GM18867 (cell line): ENCODE results near the gene ERMARD.

Source experiments
- ATAC-seq: cut with Tn5 transposase; IDR thresholded peaks from one replicate; pipeline ENCODE4 v1.9.1; 2021; ENCODE audit warnings: mild to moderate bottlenecking, moderate library complexity; ENCODE audit not compliant: unreplicated experiment

Gene ERMARD

DNA sequence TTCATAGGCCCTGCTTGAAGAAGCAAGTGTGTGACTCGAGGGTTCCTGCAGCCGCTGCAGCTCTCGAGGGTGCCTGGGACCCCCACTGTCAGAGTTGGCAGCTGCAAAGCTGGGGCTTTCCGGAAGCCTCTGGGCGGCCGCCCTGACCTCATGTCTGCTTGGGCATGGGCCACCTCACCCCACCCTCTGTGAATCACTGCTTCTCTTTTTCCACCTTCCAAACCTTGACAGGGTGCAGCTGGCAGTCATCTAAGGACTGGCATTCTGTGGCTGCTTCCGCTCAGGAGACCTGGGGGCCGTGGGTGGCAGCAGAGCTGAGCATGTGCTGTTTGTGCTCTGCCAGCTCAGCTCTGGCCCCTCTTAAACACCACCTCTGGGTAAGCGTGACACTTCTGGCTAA lies 32.0 kb downstream of the ERMARD start:
- ATAC-seq = no peak

DNA sequence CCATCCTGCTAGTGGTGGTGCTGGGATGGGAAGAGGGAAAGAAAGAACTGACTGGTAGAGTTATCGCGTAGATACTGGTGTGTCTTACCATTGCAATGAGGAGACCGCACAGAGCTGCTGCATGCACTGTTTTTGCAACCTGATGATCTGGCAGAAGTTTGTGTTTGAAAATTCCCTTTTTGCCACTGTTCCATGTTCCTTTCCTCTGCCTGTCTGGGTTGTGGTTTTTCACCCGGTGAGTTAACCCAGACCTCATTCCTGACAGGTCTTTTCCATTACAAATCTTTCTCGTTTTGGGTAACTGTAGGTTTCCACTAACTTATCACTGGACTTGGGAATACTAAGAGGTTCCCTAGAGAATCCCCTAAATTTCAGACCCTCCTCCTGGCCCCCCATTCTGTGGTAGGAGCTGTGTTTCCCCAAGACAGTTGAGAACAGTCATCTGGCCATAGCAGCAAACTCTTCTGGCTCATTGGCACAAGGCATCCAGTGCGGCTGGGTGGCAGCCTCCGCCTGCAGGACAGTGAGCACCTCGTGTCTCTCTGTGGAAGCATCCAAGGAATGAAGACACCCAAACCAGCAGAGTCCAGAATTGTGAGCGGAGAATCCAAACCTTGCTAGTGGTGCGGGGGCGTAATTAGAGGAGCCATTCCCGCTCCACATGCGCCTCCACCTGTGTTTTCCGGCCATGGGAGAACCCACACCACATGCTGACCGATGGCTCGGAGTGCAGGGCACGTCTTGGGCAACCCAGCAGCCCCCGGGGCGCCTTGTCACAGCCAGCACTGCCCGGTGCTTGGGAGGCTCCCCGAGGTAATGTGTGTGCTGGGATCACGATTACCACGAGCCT lies 32.8 kb downstream of the ERMARD start:
- no peak for ATAC-seq

DNA sequence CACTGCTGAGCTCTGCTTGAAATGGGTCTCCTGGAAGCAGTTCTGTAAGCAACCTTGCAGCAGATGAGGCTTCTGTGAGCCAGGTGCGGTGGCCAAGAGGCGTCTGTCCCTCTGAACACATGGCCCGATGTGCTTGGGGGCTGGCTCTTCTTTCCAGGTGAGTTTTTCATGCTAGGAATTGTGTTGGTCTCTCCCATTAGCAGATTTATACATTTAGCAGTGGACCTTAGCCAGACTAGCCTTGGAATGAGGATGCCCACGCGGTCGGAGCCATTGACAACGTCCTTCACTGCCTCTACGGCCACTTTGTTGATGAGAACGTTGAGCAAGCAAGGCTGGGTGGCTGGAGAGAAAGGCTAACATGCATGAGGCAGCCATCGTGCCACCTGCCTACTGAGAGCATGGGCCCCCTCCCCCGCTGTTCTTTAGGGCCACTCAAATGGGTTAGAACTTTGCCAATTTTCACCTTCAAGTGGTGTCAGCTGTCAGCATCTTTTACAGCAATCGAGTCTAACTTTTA lies 33.5 kb downstream of the ERMARD start:
- no peak for ATAC-seq

DNA sequence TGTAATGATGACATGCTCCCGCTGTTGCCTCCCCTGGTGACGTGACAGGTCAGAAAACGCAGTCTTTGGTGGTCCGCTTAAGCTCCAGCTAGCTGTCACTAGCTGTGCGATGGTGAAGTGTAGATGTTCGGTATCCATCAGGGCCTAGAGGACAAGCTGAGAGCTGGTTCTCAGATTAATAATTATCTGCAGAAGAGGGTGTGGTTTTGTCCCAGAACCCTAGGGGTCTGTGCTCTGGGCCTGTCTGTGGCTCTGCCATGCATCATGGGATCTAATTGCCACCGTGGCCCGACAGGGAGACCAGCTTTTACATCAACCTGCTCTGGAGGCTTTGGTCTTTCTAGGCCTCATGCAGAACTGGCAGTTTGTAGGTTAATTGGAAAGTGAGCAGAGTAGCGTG lies 34.1 kb downstream of the ERMARD start:
- ATAC-seq = no peak

DNA sequence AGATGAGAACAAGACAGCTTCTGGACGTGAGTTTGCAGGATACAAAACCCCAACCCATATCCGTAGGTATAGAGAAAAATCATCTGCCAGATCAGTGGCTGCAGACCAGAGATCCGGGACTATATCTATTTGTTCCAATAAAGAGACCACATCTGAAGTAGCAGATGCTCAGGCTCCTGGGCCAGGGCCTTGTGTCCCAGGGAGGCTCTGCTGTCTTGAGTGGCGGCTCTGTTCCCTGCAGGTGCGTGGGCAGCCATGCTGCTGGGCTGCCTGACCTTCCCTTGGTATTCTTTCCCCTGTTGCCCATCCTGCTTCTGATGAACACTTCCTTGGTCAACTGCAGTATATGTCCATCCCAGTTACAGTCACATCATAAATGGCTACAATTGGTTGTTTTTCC lies 34.9 kb downstream of the ERMARD start:
- ATAC-seq = no peak

DNA sequence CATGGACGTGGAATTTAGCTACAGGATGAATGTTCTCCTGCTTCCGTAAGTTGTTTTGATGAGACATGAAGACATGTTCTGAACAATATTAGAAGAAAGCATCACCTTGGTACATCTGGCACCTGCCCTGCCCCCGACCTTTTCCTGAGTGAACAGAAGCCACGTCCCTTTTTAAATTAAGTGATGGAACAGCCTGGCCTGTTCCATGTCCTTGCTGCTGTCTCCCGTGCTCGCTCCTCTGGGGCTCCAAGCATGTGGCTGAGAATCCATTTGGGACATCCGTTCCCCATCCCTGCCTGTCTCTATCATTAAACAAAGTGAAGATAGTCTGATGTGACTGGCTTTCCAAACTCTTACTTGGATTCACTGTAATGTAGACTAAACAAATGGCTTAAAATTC lies 36.4 kb downstream of the ERMARD start:
- ATAC-seq = no peak

DNA sequence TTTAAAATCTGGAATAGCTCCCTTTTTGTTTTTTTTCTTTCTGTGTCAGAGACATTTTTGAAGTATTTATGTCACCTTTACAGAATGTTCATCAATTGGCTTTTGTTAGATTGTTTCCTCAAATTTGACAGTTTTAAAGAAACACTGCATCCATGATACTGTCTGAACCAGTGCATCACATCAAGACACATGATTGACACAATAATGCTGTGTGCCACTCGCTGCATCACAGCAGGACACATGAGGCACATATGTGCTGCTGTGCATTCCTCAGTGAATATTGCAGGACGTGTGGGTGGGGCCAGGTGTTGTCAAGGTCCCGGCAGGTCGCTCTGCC lies 37.4 kb downstream of the ERMARD start:
- ATAC-seq = no peak

DNA sequence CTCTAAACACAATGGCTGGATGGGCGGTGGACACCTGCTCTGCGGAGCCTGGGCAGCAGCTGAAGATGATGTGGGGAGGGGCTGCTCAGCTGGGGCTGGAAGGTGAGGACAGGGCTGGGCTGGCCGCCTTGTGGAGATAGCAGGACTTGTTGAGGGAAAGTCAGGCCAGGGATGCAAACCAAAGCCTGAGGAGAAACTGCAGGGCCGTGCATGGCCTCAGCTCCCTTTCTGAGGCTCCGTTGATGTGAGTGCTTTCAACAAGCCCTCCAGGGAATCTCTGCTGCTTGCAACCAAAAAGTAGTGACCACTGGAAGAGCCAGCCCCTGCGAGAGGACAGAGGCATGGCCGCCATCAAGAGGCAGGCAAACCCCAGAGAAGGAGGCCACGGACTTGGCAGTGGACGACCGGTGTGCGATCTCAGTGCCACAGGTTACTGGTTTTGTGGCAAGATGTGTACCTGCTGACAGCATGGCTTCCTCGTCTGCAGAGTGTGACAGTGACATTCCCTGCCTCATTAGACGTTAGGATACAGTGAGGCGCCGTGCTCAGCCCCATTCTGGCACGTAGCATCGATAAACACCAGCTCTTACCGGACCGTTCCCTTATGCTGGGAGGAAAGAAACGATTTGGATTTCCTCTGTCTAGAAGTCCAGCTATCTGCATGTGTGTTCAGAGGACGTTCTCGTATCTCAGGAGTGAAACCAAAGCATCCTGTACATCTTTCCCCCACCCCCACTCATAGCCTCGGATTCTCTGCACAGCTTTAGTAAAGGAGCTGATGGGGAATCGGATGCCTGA lies 37.9 kb downstream of the ERMARD start:
- no peak for ATAC-seq

DNA sequence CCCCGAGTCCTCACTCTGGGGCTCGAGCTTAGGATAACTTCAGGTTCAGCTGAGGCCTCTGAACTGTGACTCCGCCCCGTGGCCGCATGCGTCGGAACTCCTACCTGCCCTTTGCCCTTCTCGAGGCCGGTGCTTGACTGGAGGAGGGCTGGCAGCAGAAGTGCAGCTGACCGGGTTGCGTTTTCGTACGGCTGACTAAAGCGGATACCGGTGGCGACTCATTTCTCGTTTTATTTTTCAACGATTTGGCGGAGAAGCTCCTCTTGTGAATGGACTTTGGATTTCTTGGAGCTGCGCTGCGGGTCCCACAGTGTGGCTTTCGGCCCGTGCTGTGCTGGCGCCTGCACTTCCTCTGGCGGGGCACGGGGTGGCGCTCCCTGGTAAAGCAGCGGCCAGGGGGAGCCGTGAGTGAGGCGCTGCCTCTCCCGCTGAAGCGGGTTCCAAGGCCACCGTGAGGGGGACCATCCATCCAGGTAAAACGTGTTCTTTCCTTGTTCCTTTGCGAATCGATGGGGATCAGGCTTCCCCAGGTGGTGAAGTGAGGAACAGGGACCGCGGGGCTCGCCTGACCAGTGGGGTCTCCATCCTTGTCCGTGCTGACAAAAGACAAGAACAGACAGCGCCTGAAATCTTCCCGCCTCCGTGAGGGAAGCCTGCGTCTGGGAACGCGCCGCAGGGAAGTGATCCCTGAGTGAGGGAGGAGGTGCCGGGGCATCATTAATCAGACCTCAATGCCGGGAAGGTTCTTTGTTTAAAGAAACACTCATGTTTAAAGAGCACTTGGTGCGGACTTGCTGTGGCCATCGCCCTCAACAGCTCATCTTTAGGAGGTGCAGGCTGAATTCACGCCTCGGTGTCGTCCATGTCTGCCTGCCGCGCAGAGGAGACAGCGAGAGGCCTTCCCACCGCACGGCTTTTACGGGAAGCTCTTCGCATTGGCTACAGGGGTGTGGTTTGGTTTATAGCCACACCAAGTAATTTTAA lies 38.8 kb downstream of the ERMARD start:
- peak; percentile 96 for ATAC-seq

DNA sequence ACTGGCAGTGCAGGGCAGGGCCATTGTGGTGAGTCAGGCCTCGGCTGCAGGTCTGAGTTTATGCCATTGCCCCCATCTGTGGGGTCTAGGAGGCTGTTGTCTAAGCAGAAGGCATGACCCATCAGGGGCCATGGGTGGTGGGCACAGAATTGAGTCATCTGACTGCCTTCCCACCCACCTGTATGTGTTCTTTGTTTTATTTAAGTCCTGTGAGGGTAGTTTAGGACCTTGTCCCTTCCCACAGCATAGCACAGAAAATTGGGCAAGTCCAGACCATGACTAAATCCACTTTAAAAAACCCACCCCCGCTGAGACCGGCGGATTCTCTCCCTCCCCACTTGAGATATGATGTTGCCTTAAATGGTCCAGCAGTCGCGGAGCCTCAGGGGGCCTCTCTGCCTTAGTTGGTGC lies 40.3 kb downstream of the ERMARD start:
- no peak for ATAC-seq

DNA sequence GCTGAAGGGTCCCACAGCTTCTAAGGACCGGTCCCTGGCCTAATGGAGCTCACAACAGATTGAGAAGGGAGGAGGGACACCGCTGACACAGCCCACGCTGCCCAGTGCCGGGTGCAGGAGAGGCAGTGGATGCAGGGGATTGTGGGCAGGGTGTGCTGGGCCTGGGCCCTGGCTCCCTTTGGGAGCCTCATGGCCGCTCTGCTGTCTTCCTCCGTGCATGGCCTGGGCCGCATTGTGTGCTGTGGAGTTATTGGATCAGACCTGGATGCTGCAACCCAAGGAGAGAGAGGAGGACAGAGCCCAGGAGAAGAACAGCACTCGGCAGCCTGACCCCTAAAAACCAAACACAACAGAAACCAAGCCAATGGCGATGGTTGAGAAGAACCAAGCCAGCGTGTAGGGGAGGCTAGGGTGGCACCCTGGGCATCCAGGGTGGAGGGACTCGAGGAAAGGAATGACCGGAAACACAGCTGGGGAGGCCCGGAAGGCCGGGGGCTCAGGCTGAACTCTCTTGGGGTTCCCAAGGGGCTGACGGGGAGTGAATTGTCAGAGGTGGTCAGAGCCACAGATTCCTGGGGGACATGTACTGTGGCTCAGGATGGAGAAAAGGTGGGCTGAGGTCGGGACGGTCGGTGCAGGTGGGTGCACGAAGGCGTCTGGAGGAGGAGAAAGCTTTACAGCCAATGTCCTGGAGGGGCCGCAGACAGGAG lies 41.0 kb downstream of the ERMARD start:
- ATAC-seq = no peak

DNA sequence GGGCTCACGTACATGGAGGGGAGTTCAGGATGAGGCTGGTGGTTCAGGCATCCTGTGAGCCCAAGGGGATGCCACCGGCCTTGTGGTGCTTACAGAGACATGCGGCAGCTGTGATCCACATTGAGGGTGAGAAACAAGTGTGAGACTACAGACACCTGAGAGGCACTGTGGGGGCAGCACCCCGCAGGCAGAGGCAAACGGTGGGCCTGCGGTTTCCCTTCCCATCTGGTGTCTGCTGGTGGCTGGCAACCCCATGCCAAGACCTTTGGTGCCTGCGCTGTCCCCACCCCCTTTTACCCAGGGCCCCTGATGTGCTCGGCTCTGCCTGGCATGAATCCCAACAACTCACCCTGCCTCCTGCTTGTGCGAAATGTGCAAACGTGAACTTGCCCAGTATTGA lies 42.0 kb downstream of the ERMARD start:
- no peak for ATAC-seq

DNA sequence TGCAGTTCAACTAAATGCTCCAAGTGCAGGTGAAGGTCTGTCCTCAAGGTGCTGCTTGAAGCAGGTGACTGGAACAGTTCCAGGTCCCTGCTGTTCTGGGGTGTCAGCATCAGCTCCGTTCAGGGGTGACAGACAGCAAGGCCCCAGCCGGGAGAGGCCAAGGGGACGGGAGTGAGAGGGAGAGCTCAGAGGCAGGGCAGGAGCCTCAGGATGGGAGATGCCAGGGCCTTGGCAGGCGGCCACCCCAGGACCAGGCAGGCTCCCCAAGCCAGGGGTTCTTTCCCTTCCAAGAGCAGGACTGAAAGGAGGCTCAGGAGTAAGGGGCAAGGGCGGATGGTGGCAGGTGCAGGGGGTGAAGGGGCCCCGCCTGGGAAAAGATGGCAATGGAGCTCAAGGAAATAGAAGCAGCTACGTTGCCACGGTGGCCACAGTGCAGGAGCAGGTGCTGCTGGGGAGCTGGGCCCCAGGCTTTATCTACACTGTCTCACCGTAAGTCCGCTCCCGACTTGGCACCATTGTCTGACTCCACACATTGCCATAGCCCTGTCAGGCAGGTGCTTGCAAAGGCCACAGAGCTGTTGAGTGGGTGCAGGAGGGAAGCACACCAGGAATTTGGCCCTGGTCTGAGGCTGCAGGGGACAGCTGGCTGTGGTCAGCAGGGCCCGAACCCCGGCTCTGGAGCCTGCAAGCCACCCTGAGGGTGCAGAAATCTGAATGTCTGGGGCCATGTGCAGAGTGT lies 43.1 kb downstream of the ERMARD start:
- ATAC-seq = no peak

DNA sequence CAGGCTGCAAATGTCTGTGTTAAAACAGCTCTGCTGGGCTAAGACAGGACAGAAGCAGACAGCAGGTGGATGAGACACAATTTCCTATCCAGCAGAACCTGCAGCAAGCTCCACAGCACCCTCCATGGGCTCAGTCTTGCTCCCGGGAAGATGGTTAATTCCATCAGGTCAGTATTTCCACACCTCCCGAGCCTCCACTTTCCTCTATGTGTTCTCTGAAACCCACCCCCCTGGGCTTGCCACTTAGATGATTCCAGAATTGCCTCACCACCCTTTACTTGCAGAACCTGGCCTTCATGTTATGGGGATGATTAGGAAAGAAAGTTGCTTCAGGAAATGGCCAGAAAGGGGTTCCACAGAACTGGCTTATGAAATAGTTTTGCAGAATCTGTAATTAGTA lies 43.8 kb downstream of the ERMARD start:
- no peak for ATAC-seq

DNA sequence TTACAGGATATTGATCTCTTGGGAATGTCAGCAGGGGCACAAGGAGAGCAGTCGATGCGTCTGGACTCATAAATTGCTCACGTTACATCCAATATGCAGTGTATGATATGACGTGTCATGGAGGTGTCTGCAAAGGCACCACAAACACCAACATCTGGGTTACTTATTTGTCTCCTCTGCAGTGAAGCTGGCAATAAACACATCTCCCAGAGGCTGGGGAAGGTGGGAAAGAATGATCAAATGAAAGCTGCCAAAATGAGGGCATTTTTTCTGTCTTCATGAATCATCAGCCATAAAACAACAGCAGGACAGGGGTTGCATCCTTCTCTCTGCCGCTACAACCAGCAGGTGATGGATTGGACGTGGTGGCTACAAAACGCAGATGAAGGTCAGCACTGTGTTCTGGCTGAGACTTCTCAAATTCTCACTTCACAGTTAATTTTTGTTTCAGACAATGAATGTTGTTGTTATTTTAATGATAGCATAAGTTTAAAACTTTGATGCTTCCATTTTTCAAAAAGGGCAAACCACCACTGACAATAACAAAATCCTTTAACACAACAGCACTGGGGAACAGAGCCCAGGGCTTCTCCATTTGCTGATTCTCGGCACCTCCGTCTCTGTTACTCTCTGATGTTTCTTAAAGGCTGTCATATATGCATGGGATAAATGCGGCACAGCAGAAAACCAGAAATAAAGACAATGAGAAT lies 47.5 kb downstream of the ERMARD start:
- ATAC-seq = no peak

DNA sequence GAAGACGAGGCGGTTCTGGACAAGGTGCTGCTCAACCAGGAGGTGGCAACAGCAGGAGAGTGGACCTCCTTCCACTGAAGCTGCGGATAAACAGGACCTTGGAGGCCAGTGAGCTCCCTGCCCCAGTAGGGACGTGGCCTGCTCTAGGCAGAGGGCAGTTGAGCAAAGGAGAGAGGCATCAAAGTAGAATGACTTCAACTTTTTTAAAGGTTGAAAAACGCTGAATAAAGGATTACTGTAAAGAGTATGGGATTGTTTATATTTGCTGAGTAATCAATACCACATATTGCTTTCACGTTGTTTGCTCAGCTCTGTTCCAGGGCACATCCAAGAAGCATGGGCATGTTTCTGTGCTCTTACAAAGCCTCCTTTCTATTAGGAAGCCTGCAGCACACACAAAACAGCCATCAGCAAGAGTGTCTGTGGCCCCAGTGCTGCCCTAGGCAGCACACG lies 48.1 kb downstream of the ERMARD start:
- no peak for ATAC-seq

DNA sequence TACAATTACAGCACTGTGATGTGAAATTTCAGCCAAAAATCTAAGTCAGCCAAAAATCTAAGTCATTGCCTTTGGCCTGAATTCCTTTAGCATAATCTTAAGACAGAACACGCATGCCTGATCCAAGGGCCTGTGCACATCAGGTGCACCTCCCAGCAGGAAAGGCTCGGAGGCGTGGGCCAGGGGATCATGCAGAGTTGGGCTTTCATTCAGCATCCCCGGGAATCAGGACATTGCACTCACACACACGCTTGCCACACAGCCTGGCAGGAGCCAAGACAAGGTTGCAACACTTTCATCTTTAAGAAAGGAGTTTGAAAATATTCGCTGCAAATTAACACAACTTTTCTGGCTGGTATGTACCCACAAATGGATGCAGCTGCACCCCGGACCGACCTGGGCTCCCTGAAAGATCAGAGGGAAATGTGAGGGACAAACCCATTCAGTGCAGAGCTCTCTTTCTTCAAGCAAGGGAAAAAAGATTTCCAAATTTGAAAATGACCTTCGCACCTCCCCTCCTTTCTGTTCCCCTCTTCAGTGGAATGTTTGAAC lies 48.8 kb downstream of the ERMARD start:
- ATAC-seq = no peak

DNA sequence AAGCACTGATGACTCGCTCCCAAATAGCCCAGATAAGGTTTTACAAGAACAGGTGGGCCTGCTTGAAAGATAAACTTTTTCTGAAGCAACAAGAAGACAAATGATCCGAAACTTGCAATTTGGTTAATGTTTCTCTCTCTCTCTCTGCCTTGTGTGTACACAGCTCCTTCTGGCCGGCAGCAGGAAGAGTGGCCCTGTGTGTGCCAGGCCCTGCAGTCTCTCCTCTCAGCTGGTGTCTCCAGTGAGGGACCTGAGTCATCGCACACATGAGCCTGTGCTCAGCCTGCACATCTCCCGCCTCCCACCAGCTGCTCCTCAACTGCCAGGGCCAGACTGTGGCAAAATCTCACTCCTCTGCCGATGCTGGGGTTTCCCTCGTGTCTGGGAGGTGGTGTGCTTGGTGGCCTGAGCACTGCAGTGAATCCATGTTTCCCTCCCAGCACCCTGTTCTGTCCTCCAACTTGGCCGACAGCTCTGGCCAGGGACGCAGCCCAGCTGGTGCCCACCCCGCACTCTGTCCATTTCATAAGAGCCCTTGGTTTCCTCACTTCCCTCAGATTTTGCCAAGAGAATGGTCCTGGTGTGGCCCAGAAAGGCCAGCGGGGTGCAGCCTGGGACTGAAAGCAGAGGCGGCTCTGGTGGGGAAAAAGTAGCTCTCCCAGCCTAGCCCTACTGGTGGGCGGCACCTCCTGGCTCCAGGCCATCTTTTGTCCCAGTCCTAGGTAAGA lies 49.4 kb downstream of the ERMARD start:
- no peak for ATAC-seq
